Measurements from ENCODE around the gene MX1.
"Not testable (repeated sequence)": the region's sequence is repeated elsewhere in the genome, so short reads cannot be mapped to it uniquely, and the experiment has no call there.

The MX1 gene

GRCh38 chr21:41410361-41410760 is 15.7 kb upstream of the MX1 start:
- no peaks in the 10 kb centered on the region for H3K36me3 ChIP-seq
- TF ChIP-seq CTCF (IDR thresholded peaks at IDR 0.05; ENCODE audit: low read depth, low read length): no peak

GRCh38 chr21:41410767-41411448 is 15.1 kb upstream of the MX1 start:
- no peaks in the 10 kb centered on the region; the same call in 1 of the 2 replicates for H3K9me3 ChIP-seq
- no peaks in the 10 kb centered on the region for H3K4me1 ChIP-seq
- no peak overlapping the region for H3K4me3 ChIP-seq (ENCODE audit: low read depth, low read length)
- no peak for DNase-seq
- H3K27me3 ChIP-seq: no peaks in the 10 kb centered on the region
- TF ChIP-seq CTCF (IDR thresholded peaks at IDR 0.05; ENCODE audit: low read depth, low read length): no peak
- no peaks in the 10 kb centered on the region for H3K36me3 ChIP-seq

More at GRCh38 chr21:41410361-41410760, 15.7 kb upstream of the MX1 start:
- Histone ChIP-seq H3K4me3 (ENCODE audit: low read depth, low read length) (no peak overlapping the region), H3K9me3 (no peaks in the 10 kb centered on the region; the same call in 1 of the 2 replicates), H3K4me1 (no peaks in the 10 kb centered on the region), H3K27me3 (no peaks in the 10 kb centered on the region)
- DNase-seq: no peak

- no peak for TF ChIP-seq CTCF (IDR thresholded peaks at IDR 0.05; ENCODE audit: low read depth, low read length)
- Histone ChIP-seq H3K4me3 (ENCODE audit: low read depth, low read length) (no peak overlapping the region), H3K36me3 (no peaks in the 10 kb centered on the region), H3K9me3 (no peaks in the 10 kb centered on the region; the same call in 1 of the 2 replicates), H3K4me1 (no peaks in the 10 kb centered on the region), H3K27me3 (no peaks in the 10 kb centered on the region)
- no peak for DNase-seq
These were observed 14.5 kb upstream of the MX1 start for GRCh38 chr21:41411449-41412089.

- H3K4me1 ChIP-seq, H3K36me3 ChIP-seq, DNase-seq: not testable (repeated sequence)
These were observed 8.5 kb upstream of the MX1 start for GRCh38 chr21:41417505-41417904.

GRCh38 chr21:41418393-41418792 is 7.6 kb upstream of the MX1 start:
- DNase-seq: no peak
- H3K9me3 ChIP-seq: no peaks in the 10 kb centered on the region
- H3K4me3 ChIP-seq (ENCODE audit: low read depth, low read length): no peak overlapping the region
- TF ChIP-seq CTCF (IDR thresholded peaks at IDR 0.05; ENCODE audit: low read depth, low read length): no peak
- H3K4me1 ChIP-seq: no peaks in the 10 kb centered on the region
- H3K27me3 ChIP-seq: no peaks in the 10 kb centered on the region
- no peaks in the 10 kb centered on the region for H3K36me3 ChIP-seq

More at GRCh38 chr21:41417505-41417904, 8.5 kb upstream of the MX1 start:
- not testable (repeated sequence) for H3K27me3 ChIP-seq; H3K4me3 ChIP-seq (ENCODE audit: low read depth, low read length); H3K9me3 ChIP-seq

- Histone ChIP-seq H3K9me3 (no peaks in the 10 kb centered on the region), H3K36me3 (no peaks in the 10 kb centered on the region), H3K4me3 (ENCODE audit: low read depth, low read length) (no peak overlapping the region), H3K4me1 (no peaks in the 10 kb centered on the region), H3K27me3 (no peaks in the 10 kb centered on the region)
- no peak for DNase-seq
- TF ChIP-seq CTCF (IDR thresholded peaks at IDR 0.05; ENCODE audit: low read depth, low read length): no peak
These were observed 6.9 kb upstream of the MX1 start for GRCh38 chr21:41418956-41419680.

Measured in BE2C (cell line).